Stimulated activated memory B cell treated with anti-CD40 and anti-IgM and Interleukin-4, amounts not matched to agents 10 μg/mL and 1 μg/mL and 100 μg/mL, for 72 hours (primary cell): ENCODE measurements around the gene ANKRD31.
"Not testable (repeated sequence)": the region's sequence is repeated elsewhere in the genome, so short reads cannot be mapped to it uniquely, and the experiment has no call there.

Source experiments
- ATAC-seq: fragments of 150-1000 bp; cut with Tn5 transposase; 2 replicates; pipeline ENCODE4 v1.10.0; 2021
- H3K27ac Mint-ChIP-seq: one replicate; pipeline ENCODE4 v1.8.0; 2022; ENCODE audit warnings: mild to moderate bottlenecking, mixed read lengths
- H3K27me3 Mint-ChIP-seq: one replicate; pipeline ENCODE4 v1.8.0; 2022; ENCODE audit warnings: mixed read lengths
- H3K36me3 Mint-ChIP-seq: one replicate; pipeline ENCODE4 v1.8.0; 2022; ENCODE audit warnings: mixed read lengths
- H3K4me1 Mint-ChIP-seq: one replicate; pipeline ENCODE4 v1.8.0; 2022; ENCODE audit warnings: mixed read lengths
- H3K4me3 Mint-ChIP-seq: one replicate; pipeline ENCODE4 v1.8.0; 2022; ENCODE audit warnings: mild to moderate bottlenecking, moderate library complexity, mixed read lengths
- H3K9me3 Mint-ChIP-seq: one replicate; pipeline ENCODE4 v1.8.0; 2022; ENCODE audit warnings: mixed read lengths

Gene ANKRD31

DNA sequence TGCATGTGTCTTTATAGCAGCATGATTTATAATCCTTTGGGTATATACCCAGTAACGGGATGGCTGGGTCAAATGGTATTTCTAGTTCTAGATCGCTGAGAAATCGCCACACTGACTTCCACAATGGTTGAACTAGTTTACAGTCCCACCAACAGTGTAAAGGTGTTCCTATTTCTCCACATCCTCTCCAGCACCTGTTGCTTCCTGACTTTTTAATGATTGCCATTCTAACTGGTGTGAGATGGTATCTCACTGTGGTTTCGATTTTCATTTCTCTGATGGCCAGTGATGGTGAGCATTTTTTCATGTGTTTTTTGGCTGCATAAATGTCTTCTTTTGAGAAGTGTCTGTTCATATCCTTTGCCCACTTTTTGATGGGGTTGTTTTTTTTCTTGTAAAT is 13.8 kb upstream of the ANKRD31 start:
- not testable (repeated sequence) for H3K36me3 Mint-ChIP-seq, ATAC-seq, H3K4me3 Mint-ChIP-seq, H3K4me1 Mint-ChIP-seq, H3K27ac Mint-ChIP-seq, H3K9me3 Mint-ChIP-seq
- peaks cover 20% of the 10 kb centered on the region for H3K27me3 Mint-ChIP-seq

DNA sequence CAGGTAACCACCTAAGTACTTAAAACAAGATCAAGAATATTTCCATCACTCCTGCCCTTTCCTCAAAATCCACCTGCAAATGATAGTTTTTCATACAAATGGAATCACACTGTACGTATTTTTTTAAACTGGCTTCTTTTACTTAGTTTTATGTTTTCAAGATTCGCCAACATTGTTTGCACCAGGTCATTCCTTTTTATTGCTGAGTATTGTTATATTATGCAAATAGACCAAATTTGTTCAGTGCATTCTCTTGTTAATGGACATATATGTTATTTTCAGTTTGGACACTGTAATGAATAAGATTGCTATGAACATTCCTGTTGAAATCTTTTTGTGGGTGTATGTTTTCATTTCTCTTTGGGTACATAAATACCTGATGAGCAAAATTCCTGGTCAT is 8.3 kb upstream of the ANKRD31 start:
- Mint-ChIP-seq H3K4me3 (no peak overlapping the region), H3K4me1 (no peaks in the 10 kb centered on the region), H3K27ac (no peak overlapping the region), H3K27me3 (peaks cover 9% of the 10 kb centered on the region), H3K9me3 (no peaks in the 10 kb centered on the region), H3K36me3 (no peaks in the 10 kb centered on the region)
- ATAC-seq: no peak

DNA sequence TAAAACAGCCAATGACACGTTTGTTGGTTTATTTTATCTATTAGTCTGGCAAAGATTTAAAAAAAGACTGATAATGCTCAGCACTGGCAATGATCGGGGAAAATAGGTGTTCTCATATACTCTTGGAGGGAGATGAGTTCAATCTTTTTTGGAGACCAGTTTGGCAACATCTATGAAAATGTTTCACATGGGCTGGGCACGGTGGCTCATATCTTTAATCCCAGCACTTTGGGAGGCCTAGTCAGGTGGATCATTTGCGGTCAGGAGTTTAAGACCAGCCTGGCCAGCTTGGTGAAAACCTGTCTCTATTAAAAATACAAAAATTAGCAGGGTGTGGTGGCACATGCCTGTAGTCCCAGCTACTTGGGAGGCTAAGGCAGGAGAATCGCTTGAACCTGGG is 6.8 kb upstream of the ANKRD31 start:
- Mint-ChIP-seq H3K4me1 (no peaks in the 10 kb centered on the region), H3K27ac (no peak overlapping the region), H3K4me3 (no peak overlapping the region), H3K27me3 (peaks cover under 1% of the 10 kb centered on the region), H3K9me3 (no peaks in the 10 kb centered on the region), H3K36me3 (no peaks in the 10 kb centered on the region)
- no peak for ATAC-seq

DNA sequence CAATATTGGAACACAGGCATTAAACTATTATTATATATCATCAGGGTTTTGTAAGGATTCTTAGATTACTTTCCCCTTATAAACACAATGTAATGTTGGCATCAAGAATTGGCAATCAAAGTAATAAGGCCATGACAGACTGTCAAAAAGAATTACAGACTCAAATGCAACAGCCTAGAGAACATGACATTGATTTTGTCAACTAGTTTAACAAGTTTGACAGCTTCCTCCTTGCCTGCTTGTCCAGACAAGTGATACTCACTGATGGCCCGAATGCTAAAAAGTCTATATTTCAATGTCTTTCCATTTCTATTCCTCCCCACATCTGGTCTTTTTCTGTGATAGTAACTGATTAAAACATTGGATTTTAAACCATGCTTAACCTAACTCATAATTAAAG is 6.4 kb upstream of the ANKRD31 start:
- H3K27ac Mint-ChIP-seq: no peak overlapping the region
- H3K4me3 Mint-ChIP-seq: no peak overlapping the region
- H3K27me3 Mint-ChIP-seq: no peaks in the 10 kb centered on the region
- no peak for ATAC-seq
- no peaks in the 10 kb centered on the region for H3K36me3 Mint-ChIP-seq
- H3K9me3 Mint-ChIP-seq: no peaks in the 10 kb centered on the region
- H3K4me1 Mint-ChIP-seq: no peaks in the 10 kb centered on the region

DNA sequence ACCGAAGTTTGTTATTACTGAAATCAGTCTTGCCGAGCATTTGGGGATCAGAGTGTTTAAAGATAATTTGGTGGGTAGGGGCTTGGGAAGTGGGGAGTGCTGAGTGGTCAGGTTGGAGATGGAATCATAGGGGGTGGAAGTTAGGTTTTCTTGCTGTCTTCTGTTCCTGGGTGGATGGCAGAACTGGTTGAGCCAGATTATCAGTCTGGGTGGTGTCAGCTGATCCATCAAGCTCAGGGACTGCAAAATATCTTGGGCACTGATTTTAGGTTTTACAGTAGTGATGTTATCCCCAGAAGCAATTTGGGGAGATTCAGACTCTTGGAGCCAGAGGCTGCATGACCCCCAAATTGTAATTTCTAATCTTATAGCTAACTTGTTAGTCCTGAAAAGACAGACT is 5.4 kb upstream of the ANKRD31 start:
- no peaks in the 10 kb centered on the region for H3K27me3 Mint-ChIP-seq
- no peaks in the 10 kb centered on the region for H3K9me3 Mint-ChIP-seq
- no peaks in the 10 kb centered on the region for H3K4me1 Mint-ChIP-seq
- ATAC-seq: no peak
- H3K4me3 Mint-ChIP-seq: no peak overlapping the region
- no peaks in the 10 kb centered on the region for H3K36me3 Mint-ChIP-seq
- no peak overlapping the region for H3K27ac Mint-ChIP-seq

DNA sequence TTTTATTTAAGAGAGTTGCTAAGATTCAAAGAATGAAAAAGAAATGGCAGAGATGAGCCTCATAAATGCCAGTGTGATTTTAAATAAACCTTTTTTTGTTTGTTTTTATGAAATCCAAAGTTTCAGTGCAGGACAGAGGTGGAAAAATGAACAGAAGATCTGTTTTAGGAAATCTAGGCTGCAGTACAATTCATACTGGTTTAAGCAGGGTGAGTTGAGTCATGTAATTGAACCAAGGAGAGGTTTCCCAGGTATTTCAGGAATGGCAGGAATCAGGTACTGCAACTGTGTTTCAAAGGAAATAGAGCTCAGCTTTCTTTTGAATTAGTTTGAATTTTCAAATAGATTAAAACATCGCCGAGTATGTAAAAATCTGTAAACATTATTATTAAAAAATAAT is 3.0 kb upstream of the ANKRD31 start:
- Mint-ChIP-seq H3K36me3 (no peaks in the 10 kb centered on the region), H3K4me3 (no peak overlapping the region), H3K4me1 (peaks cover 6% of the 10 kb centered on the region), H3K9me3 (no peaks in the 10 kb centered on the region), H3K27ac (no peak overlapping the region), H3K27me3 (no peaks in the 10 kb centered on the region)
- no peak for ATAC-seq

DNA sequence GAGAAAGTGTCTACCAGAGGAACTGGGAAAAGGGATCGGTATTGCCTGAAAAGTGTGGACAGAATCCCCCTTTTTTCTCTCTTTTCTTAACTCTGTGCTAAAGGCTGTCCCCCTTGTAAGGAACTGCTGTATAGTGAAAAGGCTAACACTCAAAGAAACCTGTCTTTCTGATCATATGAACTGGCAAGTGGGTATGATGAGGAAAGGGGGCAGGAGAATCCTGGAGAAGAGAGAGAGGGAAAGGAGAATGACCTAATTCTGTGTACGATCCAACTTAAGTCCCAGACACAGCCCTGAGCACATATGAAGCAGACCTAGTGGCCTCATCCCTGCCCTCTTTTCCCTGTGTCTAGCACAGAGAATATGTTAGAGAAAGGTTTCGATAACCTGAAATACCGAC is 967 bp downstream of the ANKRD31 start:
- H3K9me3 Mint-ChIP-seq: no peaks in the 10 kb centered on the region
- no peak overlapping the region for H3K4me3 Mint-ChIP-seq
- no peaks in the 10 kb centered on the region for H3K36me3 Mint-ChIP-seq
- no peak for ATAC-seq
- no peaks in the 10 kb centered on the region for H3K27me3 Mint-ChIP-seq
- H3K27ac Mint-ChIP-seq: peak overlapping the region; percentile 81
- peaks cover 6% of the 10 kb centered on the region for H3K4me1 Mint-ChIP-seq

DNA sequence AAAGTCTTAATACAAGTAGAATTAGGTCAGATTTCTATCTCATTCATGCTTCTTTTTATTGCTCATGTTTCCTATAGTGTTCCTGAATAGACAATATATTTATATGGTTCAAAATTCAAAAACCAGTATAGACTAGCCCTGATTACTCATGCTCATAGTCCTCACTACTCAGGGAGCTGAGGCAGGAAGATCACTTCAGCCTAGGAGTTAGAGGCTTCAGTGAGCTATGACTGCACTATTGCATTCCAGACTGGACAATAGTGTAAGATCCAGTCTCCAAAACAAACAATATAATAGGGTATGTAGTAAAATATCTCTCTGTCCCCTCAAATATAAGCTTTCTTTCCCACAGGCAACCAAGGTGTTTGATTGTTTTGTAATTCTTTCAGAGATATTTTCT is 2.4 kb downstream of the ANKRD31 start:
- H3K4me1 Mint-ChIP-seq: peaks cover 6% of the 10 kb centered on the region
- H3K27me3 Mint-ChIP-seq: no peaks in the 10 kb centered on the region
- no peak overlapping the region for H3K4me3 Mint-ChIP-seq

DNA sequence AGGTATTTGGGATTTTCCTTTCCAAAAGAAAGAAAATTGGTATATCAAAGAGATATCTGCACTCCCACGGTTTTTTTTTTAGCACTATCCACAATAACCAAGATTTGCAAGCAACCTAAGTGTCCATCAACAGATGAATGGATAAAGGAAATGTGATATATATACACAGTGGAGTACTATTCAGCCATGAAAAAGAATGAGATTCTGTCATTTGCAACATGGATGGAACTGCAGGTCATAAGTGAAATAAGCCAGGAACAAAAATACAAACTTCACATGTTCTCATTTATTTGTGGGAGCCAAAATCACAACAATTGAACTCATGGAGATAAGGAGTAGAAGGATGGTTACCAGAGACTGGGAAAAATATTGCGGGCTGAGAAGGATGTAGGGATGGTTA is 9.8 kb downstream of the ANKRD31 start:
- Mint-ChIP-seq H3K9me3 (peaks cover 5% of the 10 kb centered on the region), H3K27me3 (no peaks in the 10 kb centered on the region), H3K27ac (no peak overlapping the region), H3K4me3 (no peak overlapping the region), H3K36me3 (no peaks in the 10 kb centered on the region), H3K4me1 (no peaks in the 10 kb centered on the region)
- no peak for ATAC-seq

More for the DNA sequence above, 2.4 kb downstream of the ANKRD31 start:
- Mint-ChIP-seq H3K27ac (no peak overlapping the region), H3K36me3 (no peaks in the 10 kb centered on the region), H3K9me3 (no peaks in the 10 kb centered on the region)
- ATAC-seq: no peak

DNA sequence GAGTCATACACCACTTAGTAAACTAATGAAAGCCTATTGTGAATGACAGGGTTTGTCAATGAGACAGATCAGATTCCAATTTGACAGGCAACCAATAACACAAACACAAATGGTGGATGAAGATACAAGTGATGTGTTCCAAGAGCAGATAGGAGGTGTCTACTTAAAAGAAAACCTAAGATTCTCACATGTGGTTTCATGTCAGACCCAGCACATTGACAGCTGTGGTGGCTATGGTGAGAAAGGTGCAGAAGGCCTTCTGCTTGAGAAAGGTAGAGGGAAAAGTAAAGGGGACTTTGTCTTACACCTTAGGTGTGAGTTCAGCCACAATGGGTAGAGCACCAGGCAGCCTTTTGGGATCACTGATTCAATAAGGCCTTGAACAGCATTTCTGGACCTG is 11.2 kb downstream of the ANKRD31 start:
- Mint-ChIP-seq H3K4me1 (no peaks in the 10 kb centered on the region), H3K27me3 (no peaks in the 10 kb centered on the region), H3K9me3 (peaks cover 9% of the 10 kb centered on the region), H3K4me3 (no peak overlapping the region), H3K27ac (no peak overlapping the region), H3K36me3 (peaks cover 6% of the 10 kb centered on the region)
- ATAC-seq: no peak

DNA sequence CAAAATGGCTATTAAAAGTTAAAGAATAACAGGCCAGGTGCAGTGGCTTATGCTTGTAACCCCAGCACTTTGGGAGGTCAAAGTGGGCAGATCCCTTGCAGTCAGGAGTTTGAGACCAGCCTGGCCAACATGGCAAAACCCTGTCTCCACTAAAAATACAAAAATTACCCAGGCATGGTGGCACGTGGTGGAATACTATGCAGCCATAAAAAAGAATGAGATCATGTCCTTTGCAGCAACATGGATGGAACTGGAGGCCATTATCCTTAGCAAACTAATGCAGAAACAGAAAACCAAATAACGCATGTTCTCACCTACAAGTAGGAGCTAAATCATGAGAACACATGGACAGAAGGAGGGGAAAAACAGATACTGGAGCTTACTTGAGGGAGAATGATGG is 15.9 kb downstream of the ANKRD31 start:
- H3K4me1 Mint-ChIP-seq, H3K27ac Mint-ChIP-seq, H3K4me3 Mint-ChIP-seq, ATAC-seq: not testable (repeated sequence)
- Mint-ChIP-seq H3K27me3 (peaks cover 18% of the 10 kb centered on the region), H3K9me3 (peaks cover 25% of the 10 kb centered on the region), H3K36me3 (peaks cover 35% of the 10 kb centered on the region)

DNA sequence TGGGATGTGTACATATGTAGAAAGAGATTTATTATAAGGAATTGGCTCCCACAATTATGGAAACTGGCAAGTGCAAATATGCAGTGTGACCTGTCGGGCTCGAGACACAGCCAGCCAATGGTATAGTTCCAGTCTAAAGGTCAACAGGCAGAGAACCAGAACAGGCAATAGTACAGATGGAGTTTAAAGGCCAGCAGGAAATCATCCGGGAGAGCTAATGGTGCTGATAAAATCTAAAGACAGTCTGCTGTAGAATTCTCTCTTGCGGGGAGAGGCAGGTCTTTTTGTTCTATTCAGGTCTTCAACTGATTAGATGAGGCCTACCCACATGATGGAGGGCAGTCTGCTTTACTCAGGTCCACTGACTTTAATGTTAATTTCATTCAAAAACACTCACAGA is 21.8 kb downstream of the ANKRD31 start:
- Mint-ChIP-seq H3K4me3 (no peak overlapping the region), H3K27ac (no peak overlapping the region), H3K27me3 (peaks cover 28% of the 10 kb centered on the region), H3K36me3 (peaks cover 28% of the 10 kb centered on the region), H3K4me1 (no peaks in the 10 kb centered on the region), H3K9me3 (peaks cover 17% of the 10 kb centered on the region)
- ATAC-seq: no peak

DNA sequence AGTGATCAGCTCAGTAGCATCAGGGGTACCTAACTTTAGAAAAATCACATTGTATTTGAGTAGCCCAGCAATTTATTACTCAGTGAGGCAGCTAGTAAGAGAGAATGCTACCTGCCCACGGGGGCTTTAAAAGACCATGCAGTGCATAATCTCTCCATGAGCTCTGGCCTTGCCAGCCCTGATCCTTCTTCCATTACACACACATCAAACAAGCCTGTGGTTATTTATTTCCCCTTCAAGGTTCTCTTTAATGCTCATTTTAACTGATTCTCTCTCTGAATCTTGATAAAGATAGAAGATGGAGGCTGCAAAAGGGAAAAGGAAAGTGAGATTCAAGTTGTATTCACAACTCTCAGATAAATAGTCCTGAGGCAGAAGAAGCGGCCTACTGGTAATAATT is 22.3 kb downstream of the ANKRD31 start:
- Mint-ChIP-seq H3K36me3 (peaks cover 27% of the 10 kb centered on the region), H3K27ac (no peak overlapping the region), H3K4me1 (no peaks in the 10 kb centered on the region), H3K27me3 (peaks cover 28% of the 10 kb centered on the region), H3K4me3 (no peak overlapping the region), H3K9me3 (peaks cover 17% of the 10 kb centered on the region)
- no peak for ATAC-seq

DNA sequence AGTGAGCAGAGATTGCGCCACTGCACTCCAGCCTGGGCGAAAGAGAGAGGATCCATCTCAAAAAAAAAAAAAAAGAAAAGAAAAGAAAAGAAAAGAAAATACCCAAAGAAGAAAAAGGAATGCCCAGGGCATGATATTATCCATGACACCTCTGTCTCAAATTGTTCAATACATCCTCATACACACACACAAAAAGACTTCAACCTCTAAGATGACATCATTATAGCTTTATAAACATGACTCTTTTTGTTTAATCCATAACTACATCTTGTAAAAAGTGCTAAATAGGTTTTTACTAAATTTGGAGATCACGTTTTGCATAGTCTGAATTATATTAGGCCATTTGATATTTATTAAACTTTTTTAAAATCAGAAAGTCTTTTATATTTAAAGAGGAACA is 33.1 kb downstream of the ANKRD31 start:
- Mint-ChIP-seq H3K9me3 (no peaks in the 10 kb centered on the region), H3K36me3 (no peaks in the 10 kb centered on the region), H3K27me3 (no peaks in the 10 kb centered on the region), H3K4me1 (no peaks in the 10 kb centered on the region), H3K27ac (no peak overlapping the region), H3K4me3 (no peak overlapping the region)
- ATAC-seq: no peak

DNA sequence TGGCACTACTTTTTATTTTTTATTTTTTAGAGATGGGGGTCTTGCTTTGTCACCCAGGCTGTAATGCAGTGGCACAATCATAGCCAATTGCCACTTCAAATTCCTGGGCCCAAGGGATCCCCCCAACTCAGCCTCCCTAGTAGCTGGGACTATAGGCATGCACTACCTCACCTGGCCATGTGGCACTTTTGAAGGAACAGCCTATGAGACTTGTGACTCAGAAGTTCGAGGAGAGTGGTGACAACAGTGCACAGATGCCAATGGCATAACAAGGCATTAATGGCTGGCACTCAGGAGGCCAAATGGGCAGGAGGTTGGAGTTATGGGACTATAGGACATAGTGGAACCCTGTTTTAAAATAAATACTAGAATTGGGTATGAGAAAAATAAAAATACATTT is 33.7 kb downstream of the ANKRD31 start:
- H3K36me3 Mint-ChIP-seq: no peaks in the 10 kb centered on the region
- no peak overlapping the region for H3K27ac Mint-ChIP-seq
- H3K4me1 Mint-ChIP-seq: no peaks in the 10 kb centered on the region
- no peak overlapping the region for H3K4me3 Mint-ChIP-seq
- no peaks in the 10 kb centered on the region for H3K27me3 Mint-ChIP-seq
- ATAC-seq: no peak
- no peaks in the 10 kb centered on the region for H3K9me3 Mint-ChIP-seq

DNA sequence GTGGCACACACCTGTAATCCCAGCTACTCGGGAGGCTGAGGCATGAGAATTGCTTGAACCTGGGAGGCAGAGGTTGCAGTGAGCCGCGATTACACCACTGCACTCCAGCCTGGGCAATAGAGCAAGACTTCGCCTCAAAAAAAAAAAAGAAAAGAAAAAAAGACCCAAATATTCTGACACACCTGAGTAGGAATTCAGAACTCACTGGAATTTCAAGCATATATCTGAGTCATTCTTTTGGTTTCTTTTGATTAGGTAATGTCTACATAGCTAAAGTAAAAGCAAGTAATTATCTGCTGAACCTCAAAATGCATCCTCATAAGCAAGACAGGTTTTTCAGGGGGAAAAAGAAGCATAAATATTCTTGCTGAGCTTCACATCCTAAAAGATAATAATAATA is 35.9 kb downstream of the ANKRD31 start:
- no peaks in the 10 kb centered on the region for H3K36me3 Mint-ChIP-seq
- no peak overlapping the region for H3K4me3 Mint-ChIP-seq
- H3K4me1 Mint-ChIP-seq: no peaks in the 10 kb centered on the region
- no peaks in the 10 kb centered on the region for H3K27me3 Mint-ChIP-seq
- no peak for ATAC-seq
- H3K27ac Mint-ChIP-seq: no peak overlapping the region
- H3K9me3 Mint-ChIP-seq: no peaks in the 10 kb centered on the region

DNA sequence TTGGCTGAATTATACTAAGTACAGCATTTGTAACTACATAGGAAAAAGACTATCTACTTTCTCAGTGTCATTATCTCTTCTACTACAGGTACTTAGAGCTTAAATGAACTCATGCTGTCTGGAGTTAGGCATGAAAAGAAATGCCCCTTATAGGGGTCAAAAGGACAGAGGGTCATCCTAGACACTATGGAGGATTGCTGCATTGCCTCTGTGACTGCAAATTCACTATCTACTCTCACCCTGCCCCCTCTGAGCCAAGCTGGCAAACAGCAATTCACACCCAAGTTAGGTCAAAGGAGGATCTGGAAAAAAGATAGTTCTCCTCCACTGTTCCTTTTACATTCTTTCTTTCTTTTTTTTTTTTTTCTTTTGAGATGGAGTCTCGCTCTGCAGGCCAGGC is 36.7 kb downstream of the ANKRD31 start:
- H3K27me3 Mint-ChIP-seq: no peaks in the 10 kb centered on the region
- no peaks in the 10 kb centered on the region for H3K9me3 Mint-ChIP-seq
- H3K4me3 Mint-ChIP-seq: no peak overlapping the region
- no peaks in the 10 kb centered on the region for H3K36me3 Mint-ChIP-seq
- H3K27ac Mint-ChIP-seq: no peak overlapping the region
- no peak for ATAC-seq
- H3K4me1 Mint-ChIP-seq: no peaks in the 10 kb centered on the region
